ENCODE results near the gene CATSPERB. TPM values are rescaled to one million over a fixed set of nuclear protein-coding genes. Genes with fewer than 3 reads are reported as not detected.

The CATSPERB gene
- total and polyA plus RNA-seq, 2 experiments from 2014 or later: 0.27 to 0.38 TPM

- TF ChIP-seq, protein P1, sequence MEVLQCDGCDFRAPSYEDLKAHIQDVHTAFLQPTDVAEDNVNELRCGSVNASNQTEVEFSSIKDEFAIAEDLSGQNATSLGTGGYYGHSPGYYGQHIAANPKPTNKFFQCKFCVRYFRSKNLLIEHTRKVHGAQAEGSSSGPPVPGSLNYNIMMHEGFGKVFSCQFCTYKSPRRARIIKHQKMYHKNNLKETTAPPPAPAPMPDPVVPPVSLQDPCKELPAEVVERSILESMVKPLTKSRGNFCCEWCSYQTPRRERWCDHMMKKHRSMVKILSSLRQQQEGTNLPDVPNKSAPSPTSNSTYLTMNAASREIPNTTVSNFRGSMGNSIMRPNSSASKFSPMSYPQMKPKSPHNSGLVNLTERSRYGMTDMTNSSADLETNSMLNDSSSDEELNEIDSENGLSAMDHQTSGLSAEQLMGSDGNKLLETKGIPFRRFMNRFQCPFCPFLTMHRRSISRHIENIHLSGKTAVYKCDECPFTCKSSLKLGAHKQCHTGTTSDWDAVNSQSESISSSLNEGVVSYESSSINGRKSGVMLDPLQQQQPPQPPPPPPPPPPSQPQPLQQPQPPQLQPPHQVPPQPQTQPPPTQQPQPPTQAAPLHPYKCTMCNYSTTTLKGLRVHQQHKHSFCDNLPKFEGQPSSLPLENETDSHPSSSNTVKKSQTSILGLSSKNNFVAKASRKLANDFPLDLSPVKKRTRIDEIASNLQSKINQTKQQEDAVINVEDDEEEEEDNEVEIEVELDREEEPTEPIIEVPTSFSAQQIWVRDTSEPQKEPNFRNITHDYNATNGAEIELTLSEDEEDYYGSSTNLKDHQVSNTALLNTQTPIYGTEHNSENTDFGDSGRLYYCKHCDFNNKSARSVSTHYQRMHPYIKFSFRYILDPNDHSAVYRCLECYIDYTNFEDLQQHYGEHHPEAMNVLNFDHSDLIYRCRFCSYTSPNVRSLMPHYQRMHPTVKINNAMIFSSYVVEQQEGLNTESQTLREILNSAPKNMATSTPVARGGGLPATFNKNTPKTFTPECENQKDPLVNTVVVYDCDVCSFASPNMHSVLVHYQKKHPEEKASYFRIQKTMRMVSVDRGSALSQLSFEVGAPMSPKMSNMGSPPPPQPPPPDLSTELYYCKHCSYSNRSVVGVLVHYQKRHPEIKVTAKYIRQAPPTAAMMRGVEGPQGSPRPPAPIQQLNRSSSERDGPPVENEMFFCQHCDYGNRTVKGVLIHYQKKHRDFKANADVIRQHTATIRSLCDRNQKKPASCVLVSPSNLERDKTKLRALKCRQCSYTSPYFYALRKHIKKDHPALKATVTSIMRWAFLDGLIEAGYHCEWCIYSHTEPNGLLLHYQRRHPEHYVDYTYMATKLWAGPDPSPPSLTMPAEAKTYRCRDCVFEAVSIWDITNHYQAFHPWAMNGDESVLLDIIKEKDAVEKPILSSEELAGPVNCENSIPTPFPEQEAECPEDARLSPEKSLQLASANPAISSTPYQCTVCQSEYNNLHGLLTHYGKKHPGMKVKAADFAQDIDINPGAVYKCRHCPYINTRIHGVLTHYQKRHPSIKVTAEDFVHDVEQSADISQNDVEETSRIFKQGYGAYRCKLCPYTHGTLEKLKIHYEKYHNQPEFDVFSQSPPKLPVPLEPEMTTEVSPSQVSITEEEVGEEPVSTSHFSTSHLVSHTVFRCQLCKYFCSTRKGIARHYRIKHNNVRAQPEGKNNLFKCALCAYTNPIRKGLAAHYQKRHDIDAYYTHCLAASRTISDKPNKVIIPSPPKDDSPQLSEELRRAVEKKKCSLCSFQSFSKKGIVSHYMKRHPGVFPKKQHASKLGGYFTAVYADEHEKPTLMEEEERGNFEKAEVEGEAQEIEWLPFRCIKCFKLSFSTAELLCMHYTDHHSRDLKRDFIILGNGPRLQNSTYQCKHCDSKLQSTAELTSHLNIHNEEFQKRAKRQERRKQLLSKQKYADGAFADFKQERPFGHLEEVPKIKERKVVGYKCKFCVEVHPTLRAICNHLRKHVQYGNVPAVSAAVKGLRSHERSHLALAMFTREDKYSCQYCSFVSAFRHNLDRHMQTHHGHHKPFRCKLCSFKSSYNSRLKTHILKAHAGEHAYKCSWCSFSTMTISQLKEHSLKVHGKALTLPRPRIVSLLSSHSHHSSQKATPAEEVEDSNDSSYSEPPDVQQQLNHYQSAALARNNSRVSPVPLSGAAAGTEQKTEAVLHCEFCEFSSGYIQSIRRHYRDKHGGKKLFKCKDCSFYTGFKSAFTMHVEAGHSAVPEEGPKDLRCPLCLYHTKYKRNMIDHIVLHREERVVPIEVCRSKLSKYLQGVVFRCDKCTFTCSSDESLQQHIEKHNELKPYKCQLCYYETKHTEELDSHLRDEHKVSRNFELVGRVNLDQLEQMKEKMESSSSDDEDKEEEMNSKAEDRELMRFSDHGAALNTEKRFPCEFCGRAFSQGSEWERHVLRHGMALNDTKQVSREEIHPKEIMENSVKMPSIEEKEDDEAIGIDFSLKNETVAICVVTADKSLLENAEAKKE (CRISPR knock-in tag; IDR thresholded peaks at IDR 0.05): no peak
- TF ChIP-seq, protein P2, sequence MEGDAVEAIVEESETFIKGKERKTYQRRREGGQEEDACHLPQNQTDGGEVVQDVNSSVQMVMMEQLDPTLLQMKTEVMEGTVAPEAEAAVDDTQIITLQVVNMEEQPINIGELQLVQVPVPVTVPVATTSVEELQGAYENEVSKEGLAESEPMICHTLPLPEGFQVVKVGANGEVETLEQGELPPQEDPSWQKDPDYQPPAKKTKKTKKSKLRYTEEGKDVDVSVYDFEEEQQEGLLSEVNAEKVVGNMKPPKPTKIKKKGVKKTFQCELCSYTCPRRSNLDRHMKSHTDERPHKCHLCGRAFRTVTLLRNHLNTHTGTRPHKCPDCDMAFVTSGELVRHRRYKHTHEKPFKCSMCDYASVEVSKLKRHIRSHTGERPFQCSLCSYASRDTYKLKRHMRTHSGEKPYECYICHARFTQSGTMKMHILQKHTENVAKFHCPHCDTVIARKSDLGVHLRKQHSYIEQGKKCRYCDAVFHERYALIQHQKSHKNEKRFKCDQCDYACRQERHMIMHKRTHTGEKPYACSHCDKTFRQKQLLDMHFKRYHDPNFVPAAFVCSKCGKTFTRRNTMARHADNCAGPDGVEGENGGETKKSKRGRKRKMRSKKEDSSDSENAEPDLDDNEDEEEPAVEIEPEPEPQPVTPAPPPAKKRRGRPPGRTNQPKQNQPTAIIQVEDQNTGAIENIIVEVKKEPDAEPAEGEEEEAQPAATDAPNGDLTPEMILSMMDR (conservative IDR thresholded peaks at IDR 0.05; ENCODE audit: low read depth in 2 of 2): no peak
These were observed 24.9 kb downstream of the CATSPERB start (continued) for GRCh38 chr14:91706996-91707395.

DNA sequence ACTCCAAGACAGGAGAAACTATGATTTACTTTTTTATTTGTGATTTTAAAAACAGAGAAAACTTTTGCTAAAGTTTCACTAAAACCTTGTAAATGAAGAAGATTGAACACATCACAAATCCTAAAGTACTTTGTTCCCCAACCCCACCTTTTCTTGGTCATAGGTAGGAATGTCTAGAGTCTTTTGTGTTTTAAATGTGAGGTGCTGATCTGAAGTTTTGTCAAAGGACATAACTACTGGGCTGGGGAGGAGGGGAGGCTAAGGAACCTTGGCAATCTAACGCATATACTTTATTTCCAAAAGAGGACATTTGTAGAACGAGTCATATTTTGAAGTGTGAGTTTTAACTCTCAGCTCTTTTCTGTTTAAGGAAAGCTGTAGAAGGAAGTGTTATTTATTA, 37.2 kb downstream of the CATSPERB start:
- peak overlapping the region; percentile 4; the same call in 1 of the 3 replicates for H3K4me3 Mint-ChIP-seq
- DNase-seq (ENCODE audit: low spot score): peak; percentile 57
- Histone ChIP-seq H3K27me3 (ENCODE audit: insufficient read depth) (no peaks in the 10 kb centered on the region), H3K79me2 (replicated peaks; ENCODE audit: insufficient read depth) (no peaks in the 10 kb centered on the region), H3K36me3 (ENCODE audit: insufficient read depth) (no peaks in the 10 kb centered on the region), H3K9me2 (ENCODE audit: insufficient read depth) (no peaks in the 10 kb centered on the region), H3K27ac (ENCODE audit: low read depth) (no peak overlapping the region), H3K4me1 (ENCODE audit: insufficient read depth) (peaks cover 3% of the 10 kb centered on the region; the same call in 1 of the 2 replicates), H3K4me2 (peak overlapping the region; percentile 7; the same call in 1 of the 2 replicates), H2AFZ (no peak overlapping the region), H3F3A (replicated peaks; ENCODE audit: low read depth) (no peaks in the 10 kb centered on the region), H3K4me3 (no peak overlapping the region), H4K20me1 (replicated peaks; ENCODE audit: insufficient read depth) (no peaks in the 10 kb centered on the region)
- peak; percentile 82 for ATAC-seq
- H3K9me3 Mint-ChIP-seq: peaks cover 14% of the 10 kb centered on the region; the same call in 2 of the 3 replicates
- H3K36me3 Mint-ChIP-seq (ENCODE audit: low read depth): peaks cover 4% of the 10 kb centered on the region; the same call in 1 of the 3 replicates
- H3K27me3 Mint-ChIP-seq (ENCODE audit: insufficient read depth, low read depth, poor library complexity): no peaks in the 10 kb centered on the region
- peaks cover 4% of the 10 kb centered on the region; the same call in 2 of the 3 replicates for H3K4me1 Mint-ChIP-seq
- H3K27ac Mint-ChIP-seq: peak overlapping the region; percentile 75
- no peak for TF ChIP-seq CREB1 (CRISPR knock-in tag; IDR thresholded peaks at IDR 0.05; ENCODE audit: low read depth)
- no peak for TF ChIP-seq EZH2 (IDR thresholded peaks at IDR 0.05; ENCODE audit: low read depth, unreplicated experiment)
- no peak for TF ChIP-seq EZH2phosphoT487 (IDR thresholded peaks at IDR 0.05; ENCODE audit: unreplicated experiment)
- TF ChIP-seq NANOG (IDR thresholded peaks at IDR 0.05; ENCODE audit: borderline replicate concordance): no peak
- no peak for TF ChIP-seq REST (IDR thresholded peaks at IDR 0.05; ENCODE audit: unreplicated experiment)

All from GM23338 (cell line).